A673 (cell line): ENCODE data around the gene SSTR4. TPM values are rescaled to one million over a fixed set of nuclear protein-coding genes. Genes with fewer than 3 reads are reported as not detected.

ENCODE experiments used
- BruUV-seq: library from RNA; stranded (reverse); fragments of 400-500 nt; replicated peaks from 2 replicates; lab custom pipeline; 2021; lab: Mats Ljungman, UMichigan
- CTCF ChIA-PET: fragments of 300-600 bp; sonication (Branson Sonifier 250); formaldehyde crosslinking; loops from one replicate; lab custom pipeline; 2022; ENCODE audit warnings: antibody characterized with exemption; lab: Charles Lee
- POLR2A ChIA-PET: fragments of 300-600 bp; sonication (Branson Sonifier 250); formaldehyde crosslinking; loops from one replicate; lab custom pipeline; 2022; ENCODE audit warnings: antibody characterized with exemption; ENCODE audit not compliant: low non-redundant PET; lab: Charles Lee
- DNase-seq: peaks from one replicate; pipeline ENCODE4 v3.0.0-alpha.2; 2015; ENCODE audit warnings: low spot score
- H3K27ac ChIP-seq: fragments of 200-600 bp; sonication (generic); 2 replicates; pipeline ENCODE4 v1.5.1; 2016; ENCODE audit warnings: mixed run types, low read depth, mild to moderate bottlenecking, mixed read lengths, antibody characterized with exemption, low read length; ENCODE audit not compliant: poor library complexity, severe bottlenecking
- H3K27me3 ChIP-seq: fragments of 200-600 bp; sonication (generic); replicated peaks from 2 replicates; pipeline ENCODE4 v1.6.1; 2017; ENCODE audit warnings: mixed run types, low read depth, mild to moderate bottlenecking, mixed read lengths, antibody characterized with exemption, low read length; ENCODE audit not compliant: insufficient read depth, poor library complexity
- H3K36me3 ChIP-seq: fragments of 200-600 bp; sonication (generic); 2 replicates; pipeline ENCODE4 v1.6.1; 2016; ENCODE audit warnings: mixed run types, mild to moderate bottlenecking, mixed read lengths, antibody characterized with exemption, low read length; ENCODE audit not compliant: insufficient read depth, poor library complexity, severe bottlenecking
- H3K4me1 ChIP-seq: fragments of 200-600 bp; sonication (generic); 2 replicates; pipeline ENCODE4 v1.6.1; 2017; ENCODE audit warnings: mixed run types, mild to moderate bottlenecking, mixed read lengths, antibody characterized with exemption, low read length; ENCODE audit not compliant: insufficient read depth, poor library complexity, severe bottlenecking
- H3K4me3 ChIP-seq: fragments of 200-600 bp; sonication (generic); 2 replicates; pipeline ENCODE4 v1.5.1; 2016; ENCODE audit warnings: low read depth, mixed run types, mild to moderate bottlenecking, mixed read lengths, low read length; ENCODE audit not compliant: poor library complexity, severe bottlenecking
- H3K9me3 ChIP-seq: fragments of 200-600 bp; sonication (generic); 2 replicates; pipeline ENCODE4 v1.6.1; 2016; ENCODE audit warnings: mixed run types, low read depth, mild to moderate bottlenecking, mixed read lengths, antibody characterized with exemption, low read length; ENCODE audit not compliant: poor library complexity, severe bottlenecking
- CTCF ChIP-seq: fragments of 300-800, 200-600 bp; sonication (generic); conservative IDR thresholded peaks from 2 replicates; pipeline ENCODE4 v1.5.1; 2017; ENCODE audit warnings: low read depth, mild to moderate bottlenecking, antibody characterized with exemption, low read length, moderate library complexity, mixed read lengths
- EZH2 ChIP-seq: fragments of 200-600 bp; sonication (generic); IDR thresholded peaks from 2 replicates; pipeline ENCODE4 v1.6.1; 2017; ENCODE audit warnings: borderline replicate concordance, low read depth, mild to moderate bottlenecking, mixed read lengths, antibody characterized with exemption, low read length; ENCODE audit not compliant: poor library complexity, severe bottlenecking
- intact Hi-C: fragments of 100-400 bp; cut with micrococcal nuclease; formaldehyde crosslinking; loops from one replicate; pipeline ENCODE4 v1.10.0; 2022; ENCODE audit not compliant: unreplicated experiment
- total RNA-seq: library from RNA; stranded (reverse); gene quantifications from 2 replicates; pipeline ENCODE4 v1.2.3, GENCODE V29; 2021

SSTR4 gene
- total RNA-seq, 1 experiment from 2014 or later, result not detected

GRCh38 chr20:22999756-23000155 is 35.4 kb upstream of the SSTR4 start:
- ChIA-PET CTCF (no interaction called here), POLR2A (no interaction called here)
- Histone ChIP-seq H3K36me3 (no peaks in the 10 kb centered on the region), H3K4me1 (no peaks in the 10 kb centered on the region), H3K27ac (no peak overlapping the region), H3K9me3 (no peaks in the 10 kb centered on the region), H3K4me3 (no peak overlapping the region), H3K27me3 (peaks cover 13% of the 10 kb centered on the region)
- TF ChIP-seq CTCF, result no peak
- TF ChIP-seq EZH2, result no peak
- no TSS peak for BruUV-seq
- intact Hi-C loops, result no loop called here
- no peak for DNase-seq

DNA sequence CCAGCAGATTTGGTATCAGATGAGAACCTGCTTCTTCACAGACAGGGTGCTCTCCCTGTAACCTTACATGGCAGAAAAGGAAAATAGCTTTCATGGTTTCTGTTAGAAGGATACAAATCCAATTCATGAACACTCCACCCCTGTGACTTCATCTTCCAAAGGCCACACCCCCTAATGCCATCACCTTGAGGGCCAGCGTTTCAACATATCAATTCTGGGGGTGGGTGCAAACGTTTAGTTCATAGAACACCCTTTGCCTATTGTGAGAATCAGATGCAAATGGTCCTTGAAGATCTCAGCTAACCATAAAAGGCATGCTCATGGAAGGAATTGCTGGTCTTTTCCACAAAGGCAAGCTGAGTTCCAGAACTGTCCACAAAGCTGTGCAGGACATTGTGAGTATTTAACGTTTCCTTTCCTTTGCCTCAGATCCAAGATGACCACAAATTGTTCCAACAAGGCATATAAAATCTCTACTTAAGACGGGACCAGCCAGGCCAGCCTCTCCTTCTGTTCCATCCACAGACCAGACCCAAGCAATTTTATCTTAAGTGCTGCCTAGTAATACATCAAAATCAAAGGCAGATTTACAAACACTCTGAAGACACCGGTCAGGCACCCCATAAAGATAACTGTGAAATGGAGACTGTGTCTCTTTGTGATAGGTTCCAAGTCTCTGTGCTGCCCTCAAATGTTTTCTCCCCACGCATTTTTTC is 34.7 kb upstream of the SSTR4 start:
- CTCF ChIA-PET, result no interaction called here
- Histone ChIP-seq H3K4me3 (no peak overlapping the region), H3K27ac (no peak overlapping the region), H3K9me3 (no peaks in the 10 kb centered on the region), H3K27me3 (peaks cover 13% of the 10 kb centered on the region), H3K36me3 (no peaks in the 10 kb centered on the region), H3K4me1 (no peaks in the 10 kb centered on the region)
- BruUV-seq, result no TSS peak
- intact Hi-C loops, result no loop called here
- POLR2A ChIA-PET, result no interaction called here
- DNase-seq, result no peak
- no peak for TF ChIP-seq CTCF
- no peak for TF ChIP-seq EZH2

DNA sequence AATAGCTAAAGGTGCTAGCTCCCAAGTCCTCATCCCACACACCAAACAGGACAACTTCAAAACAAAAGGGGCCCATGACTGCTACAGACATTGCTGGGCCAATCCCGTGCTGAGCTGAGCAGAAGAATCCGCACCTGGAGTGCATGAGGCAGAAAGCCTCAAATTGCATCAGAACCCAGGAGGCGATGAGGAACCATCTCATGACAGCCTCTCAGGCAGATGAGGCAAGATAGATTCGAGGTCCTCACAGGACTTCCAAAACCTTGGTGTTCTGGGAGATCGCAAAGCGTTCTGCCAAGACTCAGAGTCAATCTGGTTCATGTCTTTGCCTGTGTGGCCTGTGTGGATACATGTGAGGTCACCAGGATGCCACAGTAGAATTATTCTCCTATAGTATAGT is 32.8 kb upstream of the SSTR4 start:
- BruUV-seq, result no TSS peak
- CTCF ChIA-PET, result no interaction called here
- intact Hi-C loops, result no loop called here

More for the DNA sequence above, 32.8 kb upstream of the SSTR4 start:
- TF ChIP-seq CTCF, result no peak
- no peak for TF ChIP-seq EZH2
- POLR2A ChIA-PET, result no interaction called here
- no peak overlapping the region for H3K4me3 ChIP-seq
- no peaks in the 10 kb centered on the region for H3K9me3 ChIP-seq
- H3K4me1 ChIP-seq, result no peaks in the 10 kb centered on the region
- no peak for DNase-seq
- H3K36me3 ChIP-seq, result no peaks in the 10 kb centered on the region
- H3K27me3 ChIP-seq, result peaks cover 3% of the 10 kb centered on the region
- H3K27ac ChIP-seq, result no peak overlapping the region
